Measurements from ENCODE around the gene OR56A3.

The OR56A3 gene

GRCh38 chr11:5928271-5928670, 13.8 kb upstream of the OR56A3 start:
- TF ChIP-seq, protein P1, sequence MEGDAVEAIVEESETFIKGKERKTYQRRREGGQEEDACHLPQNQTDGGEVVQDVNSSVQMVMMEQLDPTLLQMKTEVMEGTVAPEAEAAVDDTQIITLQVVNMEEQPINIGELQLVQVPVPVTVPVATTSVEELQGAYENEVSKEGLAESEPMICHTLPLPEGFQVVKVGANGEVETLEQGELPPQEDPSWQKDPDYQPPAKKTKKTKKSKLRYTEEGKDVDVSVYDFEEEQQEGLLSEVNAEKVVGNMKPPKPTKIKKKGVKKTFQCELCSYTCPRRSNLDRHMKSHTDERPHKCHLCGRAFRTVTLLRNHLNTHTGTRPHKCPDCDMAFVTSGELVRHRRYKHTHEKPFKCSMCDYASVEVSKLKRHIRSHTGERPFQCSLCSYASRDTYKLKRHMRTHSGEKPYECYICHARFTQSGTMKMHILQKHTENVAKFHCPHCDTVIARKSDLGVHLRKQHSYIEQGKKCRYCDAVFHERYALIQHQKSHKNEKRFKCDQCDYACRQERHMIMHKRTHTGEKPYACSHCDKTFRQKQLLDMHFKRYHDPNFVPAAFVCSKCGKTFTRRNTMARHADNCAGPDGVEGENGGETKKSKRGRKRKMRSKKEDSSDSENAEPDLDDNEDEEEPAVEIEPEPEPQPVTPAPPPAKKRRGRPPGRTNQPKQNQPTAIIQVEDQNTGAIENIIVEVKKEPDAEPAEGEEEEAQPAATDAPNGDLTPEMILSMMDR (IDR thresholded peaks at IDR 0.05; ENCODE audit: insufficient read depth, missing control alignments) = no peak
- FAIRE-seq (no peak), DNase-seq (ENCODE audit: insufficient read length, low spot score) (no peak)

- DNase-seq (ENCODE audit: insufficient read length, low spot score) (no peak), FAIRE-seq (no peak)
- TF ChIP-seq, protein P1 (IDR thresholded peaks at IDR 0.05; ENCODE audit: insufficient read depth, missing control alignments) = no peak
Measured at GRCh38 chr11:5928811-5929210, 13.2 kb upstream of the OR56A3 start.

- FAIRE-seq = no peak
- no peak for DNase-seq (ENCODE audit: insufficient read length, low spot score)
Measured at GRCh38 chr11:5929571-5930368, 12.3 kb upstream of the OR56A3 start.

DNA sequence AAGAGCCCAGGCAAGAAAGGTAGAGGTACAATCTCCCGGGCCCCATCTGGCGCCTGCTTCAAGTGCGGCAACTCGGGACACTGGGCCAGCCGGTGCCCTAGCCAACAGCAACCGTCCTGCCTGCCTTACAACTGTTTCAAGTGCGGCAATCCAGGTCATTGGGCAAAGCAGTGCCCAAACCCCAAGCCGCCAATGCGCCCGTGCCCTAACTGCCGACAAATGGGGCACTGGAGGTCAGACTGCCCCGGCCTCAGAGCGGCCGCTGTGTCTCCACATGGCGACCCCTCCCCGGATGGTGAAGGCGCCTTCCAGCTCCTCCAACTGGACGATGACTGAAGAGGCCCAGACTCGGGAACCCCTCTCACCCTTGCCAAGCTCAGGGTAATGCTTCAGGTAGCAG, 11.4 kb upstream of the OR56A3 start:
- FAIRE-seq = no peak
- no peak for DNase-seq (ENCODE audit: insufficient read length, low spot score)
- TF ChIP-seq, protein P1 (IDR thresholded peaks at IDR 0.05; ENCODE audit: insufficient read depth, missing control alignments) = no peak

More at GRCh38 chr11:5929571-5930368, 12.3 kb upstream of the OR56A3 start:
- TF ChIP-seq, protein P1 (IDR thresholded peaks at IDR 0.05; ENCODE audit: insufficient read depth, missing control alignments) = no peak

GRCh38 chr11:5931061-5931460, 11.0 kb upstream of the OR56A3 start:
- FAIRE-seq (no peak), DNase-seq (ENCODE audit: insufficient read length, low spot score) (no peak)
- TF ChIP-seq, protein P1 (IDR thresholded peaks at IDR 0.05; ENCODE audit: insufficient read depth, missing control alignments) = no peak

DNA sequence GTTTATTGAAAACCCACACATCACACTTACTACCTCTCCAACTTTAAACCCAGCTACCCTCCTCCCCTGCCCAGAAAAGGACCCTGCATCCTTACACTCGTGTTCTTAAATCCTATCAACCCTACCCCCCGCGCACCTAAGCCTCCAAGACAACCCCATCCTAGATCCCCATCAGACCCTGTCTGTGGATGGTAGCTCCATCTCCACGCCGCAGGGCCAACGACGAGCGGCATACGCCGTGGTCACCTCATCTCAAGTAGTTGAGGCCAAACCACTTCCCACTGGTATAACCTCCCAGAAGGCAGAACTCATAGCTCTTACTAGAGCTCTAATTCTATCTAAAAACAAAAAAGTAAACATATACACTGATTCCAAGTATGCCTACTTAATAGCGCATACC, 9.4 kb upstream of the OR56A3 start:
- DNase-seq (ENCODE audit: insufficient read length, low spot score) (no peak), FAIRE-seq (no peak)
- TF ChIP-seq, protein P1 (IDR thresholded peaks at IDR 0.05; ENCODE audit: insufficient read depth, missing control alignments) = no peak

DNA sequence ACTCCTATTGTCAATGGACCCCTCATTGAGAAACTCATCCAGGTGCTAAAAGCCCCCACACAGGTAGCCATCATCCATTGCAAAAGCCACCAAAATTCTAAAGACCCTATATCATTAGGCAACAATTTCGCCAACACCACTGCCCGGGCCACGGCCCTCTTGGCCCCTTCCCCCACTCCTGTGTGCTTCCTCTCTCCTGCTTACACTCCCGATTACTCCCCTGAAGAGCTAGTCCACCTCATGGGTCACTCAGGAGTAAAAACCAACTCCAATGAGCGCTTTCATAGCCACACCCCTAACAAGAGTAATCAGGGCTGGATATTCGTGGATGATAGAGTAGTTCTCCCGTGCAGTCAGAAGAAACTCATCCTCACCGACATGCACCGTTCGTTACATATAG, 8.9 kb upstream of the OR56A3 start:
- no peak for DNase-seq (ENCODE audit: insufficient read length, low spot score)
- no peak for FAIRE-seq
- TF ChIP-seq, protein P1 (IDR thresholded peaks at IDR 0.05; ENCODE audit: insufficient read depth, missing control alignments) = no peak
